T1000 (cell line): ENCODE measurements around the gene MTHFD2L.

ENCODE experiments used
- DNase-seq: peaks from one replicate; lab custom pipeline; 2025; ENCODE audit warnings: mixed read lengths; lab: John Stamatoyannopoulos, UW

MTHFD2L gene

GRCh38 chr4:74252933-74253332 lies 95.0 kb downstream of the MTHFD2L start:
- no peak for DNase-seq

DNA sequence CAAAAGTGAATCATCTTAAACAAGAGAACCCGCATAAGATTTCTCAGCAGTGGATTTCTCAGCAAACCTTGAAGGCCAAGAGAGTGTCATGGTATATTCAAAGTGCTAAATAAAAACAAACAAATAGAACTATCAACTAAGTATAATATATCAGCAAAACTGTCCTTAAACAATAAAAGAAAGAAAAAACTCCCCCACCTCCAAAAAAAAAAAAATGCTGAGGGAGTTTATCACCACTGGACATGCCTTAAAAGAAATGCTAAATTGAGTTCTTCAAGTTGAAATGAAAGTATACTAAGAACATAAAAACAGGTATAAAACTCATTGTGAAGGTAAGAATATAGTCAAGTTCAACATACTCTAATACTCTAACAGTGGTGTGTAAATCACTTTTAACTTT lies 96.5 kb downstream of the MTHFD2L start:
- DNase-seq, result no peak

DNA sequence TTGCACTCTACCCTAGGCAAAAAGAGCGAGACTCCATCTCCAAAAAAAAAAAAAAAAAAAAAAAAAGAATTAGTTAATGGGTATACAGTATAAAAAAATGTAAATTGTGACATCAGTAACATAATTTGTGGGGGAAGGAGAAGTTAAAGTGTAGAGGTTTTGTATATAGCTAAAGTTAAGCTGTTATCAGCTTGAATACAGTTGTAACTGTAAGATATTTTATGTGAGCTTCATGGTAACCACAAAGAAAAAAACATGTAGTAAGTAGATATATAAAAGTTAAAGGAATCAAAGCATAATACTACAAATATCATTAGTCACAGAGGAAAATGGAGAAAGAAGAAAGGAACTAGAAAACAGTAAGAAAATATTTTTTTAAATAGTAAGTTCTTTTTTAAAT lies 97.2 kb downstream of the MTHFD2L start:
- DNase-seq, result no peak

GRCh38 chr4:74258963-74259362 lies 101.0 kb downstream of the MTHFD2L start:
- DNase-seq, result no peak

GRCh38 chr4:74260036-74260435 lies 102.1 kb downstream of the MTHFD2L start:
- DNase-seq, result no peak

- DNase-seq, result no peak
Observed at GRCh38 chr4:74262522-74262921, 104.6 kb downstream of the MTHFD2L start.

- no peak for DNase-seq
Observed at GRCh38 chr4:74263551-74263950, 105.6 kb downstream of the MTHFD2L start.

- no peak for DNase-seq
Observed at GRCh38 chr4:74266081-74266480, 108.2 kb downstream of the MTHFD2L start.

DNA sequence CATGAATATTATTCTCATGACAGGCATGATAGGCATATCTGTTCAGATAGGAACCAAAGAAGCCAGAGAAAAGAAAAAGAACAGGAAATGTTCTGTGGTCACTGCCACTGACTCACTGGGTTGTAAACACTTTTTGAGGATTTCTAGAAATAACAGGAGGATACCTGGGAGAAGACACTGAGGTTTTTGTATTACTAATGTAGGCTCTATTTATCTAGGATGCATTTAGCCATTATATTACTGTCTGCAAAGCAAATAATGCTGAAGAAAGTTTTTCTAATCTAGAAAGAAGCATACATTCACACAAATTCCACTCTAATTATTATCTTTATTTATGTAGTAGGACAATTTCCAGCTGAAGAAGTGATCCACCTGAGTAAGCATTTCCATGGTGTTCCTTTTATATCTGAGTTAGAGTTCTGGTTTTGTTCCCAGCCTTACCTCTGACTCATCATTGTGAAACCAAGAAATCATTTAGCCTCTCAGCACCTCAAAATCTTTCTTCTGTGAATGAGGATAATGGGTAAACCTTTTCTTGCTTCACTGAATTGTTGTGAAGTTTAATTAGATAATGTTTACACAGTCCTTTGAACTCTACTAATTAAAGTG lies 110.2 kb downstream of the MTHFD2L start:
- DNase-seq, result no peak

DNA sequence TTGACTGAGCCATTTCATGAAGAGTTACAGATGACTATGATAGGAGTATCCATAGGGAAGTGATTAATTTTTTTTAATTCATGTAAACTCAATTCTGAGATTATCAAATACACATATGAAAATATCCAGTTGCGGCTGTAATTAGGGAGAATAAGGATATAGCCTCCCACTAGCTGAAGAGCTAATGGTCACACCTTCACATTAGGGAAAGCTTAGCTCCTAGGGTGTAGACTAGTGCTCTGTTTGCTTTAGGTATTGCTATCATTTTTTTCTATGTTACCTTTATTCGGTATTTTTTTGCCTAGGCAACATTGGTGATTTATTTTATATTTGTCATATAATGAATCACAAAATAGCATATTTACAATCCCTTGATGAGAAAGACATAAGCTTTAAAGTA lies 110.7 kb downstream of the MTHFD2L start:
- no peak for DNase-seq

DNA sequence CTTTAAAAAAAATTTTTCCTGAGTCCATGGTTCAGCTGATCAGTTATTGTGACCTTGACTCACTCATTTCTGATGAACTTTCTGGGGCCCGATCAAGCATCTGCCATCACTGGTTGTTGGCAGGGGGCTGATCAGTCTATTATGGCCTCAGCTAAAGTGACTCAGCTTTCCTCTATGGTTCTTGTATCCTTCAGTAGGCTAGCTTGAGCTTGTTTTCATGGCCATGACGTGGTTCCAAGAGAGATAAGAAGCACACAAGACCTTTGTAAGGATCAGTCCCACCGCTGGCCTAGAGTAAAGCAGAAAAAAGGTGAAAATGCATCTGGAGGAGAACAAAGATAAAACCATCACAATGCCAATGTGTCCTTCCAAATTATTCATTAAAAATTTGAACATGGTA lies 120.6 kb downstream of the MTHFD2L start:
- DNase-seq, result no peak

DNA sequence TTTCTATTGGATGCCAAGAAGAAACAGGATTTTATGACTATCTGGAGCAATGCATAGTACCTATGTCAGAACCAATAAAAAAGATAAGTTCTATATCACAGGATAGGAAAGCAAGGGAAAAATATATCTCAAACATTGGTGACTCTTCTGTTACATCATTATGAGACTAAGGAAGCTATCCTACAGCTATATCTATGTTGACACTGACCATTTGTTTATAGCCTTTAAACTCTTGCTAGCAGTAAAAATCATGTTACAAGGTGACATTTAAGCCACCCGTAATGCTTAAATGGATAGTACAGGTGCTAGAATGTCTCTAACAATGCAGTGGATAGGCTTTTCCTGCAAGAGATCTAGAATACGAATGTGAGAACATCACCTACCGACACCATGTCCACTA lies 121.8 kb downstream of the MTHFD2L start:
- no peak for DNase-seq

GRCh38 chr4:74282926-74283325 lies 125.0 kb downstream of the MTHFD2L start:
- DNase-seq, result no peak

GRCh38 chr4:74283614-74284013 lies 125.7 kb downstream of the MTHFD2L start:
- DNase-seq, result peak; percentile 21

- DNase-seq, result peak; percentile 10
Observed at GRCh38 chr4:74284053-74284452, 126.1 kb downstream of the MTHFD2L start.

DNA sequence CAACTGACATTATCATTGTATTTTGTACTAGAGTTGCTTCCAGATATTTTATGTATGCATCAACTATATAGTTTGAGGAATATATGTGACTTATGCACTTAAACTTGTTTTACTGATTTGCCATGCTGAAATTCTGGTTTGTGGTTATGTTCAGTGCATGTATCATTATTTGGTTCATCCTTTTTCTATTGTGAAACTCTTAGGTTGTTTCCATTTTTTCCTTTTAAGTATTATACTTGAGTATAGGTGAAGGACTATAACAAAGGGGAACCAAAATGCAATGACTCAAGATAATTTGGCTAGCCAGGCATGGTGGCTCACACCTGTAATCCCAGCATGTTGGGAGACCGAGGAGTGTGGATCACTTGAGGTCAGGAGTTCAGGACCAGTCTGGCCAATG lies 129.2 kb downstream of the MTHFD2L start:
- DNase-seq, result no peak

GRCh38 chr4:74287791-74288190 lies 129.9 kb downstream of the MTHFD2L start:
- DNase-seq, result no peak

DNA sequence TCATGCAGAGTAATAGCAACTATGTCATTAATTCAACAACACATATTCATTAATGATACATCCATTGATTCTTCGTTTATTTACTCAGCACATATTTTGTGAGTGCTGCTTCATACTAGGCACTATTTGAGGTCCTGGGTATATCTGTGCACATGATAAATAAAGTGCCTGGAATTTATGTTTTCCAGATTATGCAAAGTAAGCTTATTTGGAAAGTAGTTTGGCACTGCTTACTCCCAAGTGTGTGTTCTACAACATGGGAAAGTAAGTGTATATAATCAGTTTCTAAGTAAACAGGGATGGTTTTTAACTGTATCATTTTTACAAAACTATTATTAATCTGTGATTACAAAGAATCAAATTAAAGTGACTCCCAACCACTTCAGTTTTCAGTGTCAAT lies 133.6 kb downstream of the MTHFD2L start:
- no peak for DNase-seq

DNA sequence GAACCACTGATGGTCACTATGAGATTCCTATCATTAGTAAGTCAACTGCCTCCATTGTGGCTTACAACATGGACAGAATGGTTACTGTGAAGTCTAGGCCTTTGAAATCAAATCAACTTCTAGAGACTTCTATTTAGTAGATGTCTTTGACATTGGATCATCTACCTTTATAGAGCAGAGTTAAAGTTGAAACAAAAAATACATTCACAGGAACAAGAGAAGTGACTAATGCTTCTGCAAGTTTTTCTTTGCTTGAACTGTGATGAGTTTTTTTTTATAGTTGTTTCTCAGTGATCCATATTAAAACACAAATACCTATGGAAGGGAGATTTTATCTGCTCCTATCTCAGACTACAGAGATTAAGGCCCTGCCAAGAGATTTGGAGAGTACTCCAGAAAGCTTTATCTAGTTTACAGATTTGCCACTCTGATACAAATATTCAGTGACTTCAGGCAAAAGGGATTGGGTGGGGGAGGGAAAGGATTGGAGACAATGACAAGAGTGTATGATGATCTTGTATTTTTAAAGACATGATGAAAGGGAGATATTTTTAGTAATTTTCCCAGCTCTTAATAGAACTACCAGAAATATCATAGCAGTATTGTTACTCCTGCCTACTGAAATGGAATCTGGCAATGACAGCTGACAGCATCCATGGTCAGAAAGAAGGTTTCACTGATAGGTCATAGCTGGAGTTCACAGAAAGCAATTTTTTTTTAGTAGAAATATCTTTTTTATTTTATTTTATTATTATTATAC lies 134.4 kb downstream of the MTHFD2L start:
- DNase-seq, result no peak

DNA sequence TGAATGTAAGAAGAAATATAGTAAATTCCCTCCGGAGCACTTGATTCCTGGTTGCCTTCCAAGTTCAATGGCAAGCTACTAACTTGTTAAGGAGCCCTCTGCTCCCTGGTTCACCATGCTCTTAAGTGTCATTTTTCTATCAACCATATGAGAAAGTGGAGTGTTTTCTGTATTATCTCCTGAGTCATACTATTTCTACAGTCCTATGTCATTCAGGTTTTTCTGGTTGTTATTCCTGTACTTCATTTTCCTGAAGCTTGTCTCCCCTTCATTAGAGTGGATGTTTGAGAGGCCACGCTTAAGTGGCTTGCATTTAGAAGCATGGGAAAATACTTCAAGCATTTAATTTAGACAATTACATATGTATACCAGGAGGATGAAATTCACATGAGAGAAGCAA lies 135.6 kb downstream of the MTHFD2L start:
- DNase-seq, result no peak

GRCh38 chr4:74294681-74295080 lies 136.8 kb downstream of the MTHFD2L start:
- no peak for DNase-seq

DNA sequence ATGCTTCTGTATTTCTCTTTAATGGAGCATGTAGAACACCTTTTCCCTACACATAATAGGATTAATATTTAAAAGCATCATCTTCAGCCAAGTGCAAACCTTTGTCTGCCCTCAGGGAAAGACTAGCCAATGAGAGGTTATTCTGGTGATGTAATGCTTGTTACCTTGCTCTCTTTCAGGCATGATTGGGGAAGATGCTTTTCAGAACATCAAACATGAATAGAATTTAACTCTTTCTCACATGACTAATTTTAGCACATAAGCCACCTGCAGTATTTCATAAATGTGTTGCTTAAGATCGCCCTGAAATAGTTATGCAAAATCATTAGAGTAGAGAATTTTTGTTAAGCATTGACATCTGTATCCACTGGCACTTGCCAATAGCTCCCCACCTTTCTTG lies 139.6 kb downstream of the MTHFD2L start:
- DNase-seq, result no peak

DNA sequence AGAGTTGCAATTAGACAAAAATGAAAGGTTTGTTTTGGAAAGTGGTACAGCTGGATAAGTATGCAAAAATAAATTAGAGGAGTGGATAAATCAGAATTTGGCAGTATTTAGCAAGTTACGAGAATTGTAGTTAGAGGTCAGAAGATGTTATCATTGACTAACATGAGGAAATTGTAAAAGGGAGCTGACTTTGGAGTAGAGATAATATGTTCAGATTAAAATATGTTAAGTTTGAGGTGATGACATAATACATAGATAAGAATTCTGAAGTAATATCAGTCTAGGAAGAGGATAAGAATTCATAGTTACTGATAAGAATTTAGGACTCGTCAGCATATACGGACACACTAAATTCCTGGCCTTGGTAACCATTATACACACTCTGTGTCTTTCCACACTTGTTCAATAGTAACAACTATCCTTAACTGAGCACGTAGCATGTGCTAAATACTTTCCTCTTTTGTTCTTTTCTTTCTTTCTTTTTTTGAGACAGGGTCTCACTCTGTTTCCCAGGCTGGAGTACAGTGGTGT lies 146.2 kb downstream of the MTHFD2L start:
- no peak for DNase-seq

GRCh38 chr4:74305000-74305399 lies 147.1 kb downstream of the MTHFD2L start:
- DNase-seq, result no peak
